ENCODE data around the gene PARD3. TPM values are rescaled to one million over a fixed set of nuclear protein-coding genes. Genes with fewer than 3 reads are reported as not detected.
"Not testable (repeated sequence)": the region's sequence is repeated elsewhere in the genome, so short reads cannot be mapped to it uniquely, and the experiment has no call there.

Gene PARD3
- total RNA-seq, 6 donors from 2014 or later, result 30.6 to 108 (median 50.6) TPM

- H3K4me3 ChIP-seq, result no peak overlapping the region
- H3K4me1 ChIP-seq, result peaks cover 33 to 54% (median 37%) of the 10 kb centered on the region in 4 donors
- TF ChIP-seq POLR2AphosphoS5 (IDR thresholded peaks at IDR 0.05) (no peak), CTCF (IDR thresholded peaks at IDR 0.05) (no peak), EP300 (IDR thresholded peaks at IDR 0.05) (no peak), POLR2A (IDR thresholded peaks at IDR 0.05) (no peak)
- no peaks in the 10 kb centered on the region for H3K9me3 ChIP-seq
- 34 to 48% methylated on average over 2 of the region's 2 CpGs for WGBS, 2 donors
- ATAC-seq (ENCODE audit: low FRiP score in 2 of 2) (no peak), DNase-seq (no peak)
- peak overlapping the region in 3 of 4 donors; percentile 10 to 42 (median 19) for H3K27ac ChIP-seq
- no peaks in the 10 kb centered on the region for H3K27me3 ChIP-seq
- H3K36me3 ChIP-seq, result no peaks in the 10 kb centered on the region
Observed at GRCh38 chr10:34704526-34705184, 110.4 kb downstream of the PARD3 start.

GRCh38 chr10:34702982-34703381 lies 112.1 kb downstream of the PARD3 start:
- WGBS, 2 donors, result 74 to 75% methylated on average over 2 of the region's 2 CpGs
- Histone ChIP-seq H3K27me3 (no peaks in the 10 kb centered on the region), H3K4me1 (peaks cover 41 to 60% (median 45%) of the 10 kb centered on the region in 4 donors), H3K9me3 (no peaks in the 10 kb centered on the region), H3K36me3 (no peaks in the 10 kb centered on the region), H3K27ac (peak overlapping the region in 3 of 4 donors; percentile 42 to 74 (median 53)), H3K4me3 (no peak overlapping the region)
- ATAC-seq (ENCODE audit: low FRiP score in 2 of 2) (no peak), DNase-seq (no peak)
- no peak for TF ChIP-seq EP300 (IDR thresholded peaks at IDR 0.05)
- no peak for TF ChIP-seq POLR2A (IDR thresholded peaks at IDR 0.05)
- no peak for TF ChIP-seq POLR2AphosphoS5 (IDR thresholded peaks at IDR 0.05)
- no peak for TF ChIP-seq CTCF (IDR thresholded peaks at IDR 0.05)

GRCh38 chr10:34702093-34702937 lies 112.8 kb downstream of the PARD3 start:
- TF ChIP-seq POLR2A (IDR thresholded peaks at IDR 0.05) (no peak), EP300 (IDR thresholded peaks at IDR 0.05) (no peak), POLR2AphosphoS5 (IDR thresholded peaks at IDR 0.05) (no peak), CTCF (IDR thresholded peaks at IDR 0.05) (no peak)
- peak overlapping the region; percentile 1 to 74 (median 48) for H3K27ac ChIP-seq
- no peaks in the 10 kb centered on the region for H3K9me3 ChIP-seq
- no peaks in the 10 kb centered on the region for H3K36me3 ChIP-seq
- no peak overlapping the region for H3K4me3 ChIP-seq
- H3K27me3 ChIP-seq, result no peaks in the 10 kb centered on the region
- ATAC-seq (ENCODE audit: low FRiP score in 2 of 2), result peak in 1 of 2 donors; percentile 28
- H3K4me1 ChIP-seq, result peaks cover 39 to 56% (median 43%) of the 10 kb centered on the region in 4 donors
- no peak for DNase-seq
- 74 to 83% methylated on average over 8 of the region's 8 CpGs for WGBS, 2 donors

GRCh38 chr10:34701194-34701593 lies 113.9 kb downstream of the PARD3 start:
- no peaks in the 10 kb centered on the region for H3K27me3 ChIP-seq
- ATAC-seq (ENCODE audit: low FRiP score in 2 of 2) (no peak), DNase-seq (no peak)
- H3K9me3 ChIP-seq, result no peaks in the 10 kb centered on the region
- H3K4me1 ChIP-seq, result peaks cover 39 to 59% (median 48%) of the 10 kb centered on the region in 4 donors
- 79 to 91% methylated on average over 6 of the region's 6 CpGs for WGBS, 2 donors
- H3K36me3 ChIP-seq, result no peaks in the 10 kb centered on the region
- no peak overlapping the region for H3K4me3 ChIP-seq
- no peak overlapping the region for H3K27ac ChIP-seq
- no peak for TF ChIP-seq EP300 (IDR thresholded peaks at IDR 0.05)
- no peak for TF ChIP-seq CTCF (IDR thresholded peaks at IDR 0.05)
- no peak for TF ChIP-seq POLR2A (IDR thresholded peaks at IDR 0.05)
- TF ChIP-seq POLR2AphosphoS5 (IDR thresholded peaks at IDR 0.05), result no peak

GRCh38 chr10:34700752-34701151 lies 114.3 kb downstream of the PARD3 start:
- 88 to 92% methylated on average over 5 of the region's 5 CpGs for WGBS, 2 donors
- H3K9me3 ChIP-seq, result not testable (repeated sequence)

More at GRCh38 chr10:34700752-34701151, 114.3 kb downstream of the PARD3 start:
- H3K4me3 ChIP-seq; H3K36me3 ChIP-seq; ATAC-seq (ENCODE audit: low FRiP score in 2 of 2); DNase-seq; H3K27me3 ChIP-seq; H3K27ac ChIP-seq: not testable (repeated sequence)
- H3K4me1 ChIP-seq, result peaks cover 38 to 58% (median 51%) of the 10 kb centered on the region in 4 donors
